K562 (cell line): ENCODE measurements around the gene PRSS22. TPM values are rescaled to one million over a fixed set of nuclear protein-coding genes. Genes with fewer than 3 reads are reported as not detected.

ENCODE experiments used
- BMI1 ChIP-seq: fragments of 150-350 bp; IDR thresholded peaks from 2 replicates; pipeline ENCODE4 v1.6.1; 2014; ENCODE audit warnings: low read length
- FUS ChIP-seq: fragments of 200-400 bp; formaldehyde crosslinking; optimal IDR thresholded peaks from 2 replicates; pipeline ENCODE3; 2017; ENCODE audit warnings: low read depth, low read length
- HDAC6 ChIP-seq: IDR thresholded peaks from 2 replicates; pipeline ENCODE4 v1.6.1; 2012; ENCODE audit warnings: low read depth, mild to moderate bottlenecking, control low read depth, inconsistent platforms, low read length, moderate library complexity
- NCOA1 ChIP-seq: fragments of 450-650 bp; IDR thresholded peaks from 2 replicates; pipeline ENCODE4 v1.6.1; 2016; ENCODE audit warnings: low read depth
- NCOR1 ChIP-seq: fragments of 450-650 bp; IDR thresholded peaks from 2 replicates; pipeline ENCODE4 v1.6.1; 2016; ENCODE audit warnings: mild to moderate bottlenecking, moderate library complexity
- NR2C2 ChIP-seq, 2 experiments: fragments of 200-800 bp in 1 of 2; sonication (Bioruptor generic) in 1 of 2; sonication (generic) in 1 of 2; formaldehyde crosslinking in 1 of 2; IDR thresholded peaks; 2 replicates each; pipeline versions ENCODE4 v1.6.1 to v1.8.0; 2016 to 2022; ENCODE audit warnings: mild to moderate bottlenecking in 1 of 2, missing compliant biosample characterization in 1 of 2, missing genetic modification characterization in 1 of 2, missing genetic modification reagents in 1 of 2
- POLR2AphosphoS5 ChIP-seq: IDR thresholded peaks from 2 replicates; pipeline ENCODE4 v1.6.1; 2011; ENCODE audit warnings: mild to moderate bottlenecking, low read depth, low read length, moderate library complexity; ENCODE audit not compliant: control insufficient read depth, insufficient read depth
- RB1 ChIP-seq: fragments of 450-650 bp; IDR thresholded peaks from 2 replicates; pipeline ENCODE4 v1.6.1; 2017; ENCODE audit warnings: low read depth, mild to moderate bottlenecking
- SRSF9 ChIP-seq: fragments of 200-400 bp; formaldehyde crosslinking; IDR thresholded peaks from 2 replicates; pipeline ENCODE4 v1.6.1; 2017; ENCODE audit warnings: low read depth, low read length, borderline replicate concordance
- STAT5A ChIP-seq: IDR thresholded peaks from 2 replicates; pipeline ENCODE4 v1.6.1; 2012; ENCODE audit warnings: low read length, inconsistent platforms, borderline replicate concordance
- TAF9B ChIP-seq: fragments of 450-650 bp; IDR thresholded peaks from 2 replicates; pipeline ENCODE4 v1.6.1; 2018; ENCODE audit warnings: mild to moderate bottlenecking; ENCODE audit not compliant: partially characterized antibody
- ZBTB8A ChIP-seq: fragments of 450-650 bp; IDR thresholded peaks from 2 replicates; pipeline ENCODE4 v1.6.1; 2018; ENCODE audit warnings: mild to moderate bottlenecking, moderate library complexity; ENCODE audit not compliant: partially characterized antibody
- ZNF217 ChIP-seq: sonication (generic); formaldehyde crosslinking; IDR thresholded peaks from 2 replicates; pipeline ENCODE4 v1.8.0; 2022; ENCODE audit warnings: mild to moderate bottlenecking, missing genetic modification reagents
- ZNF263 ChIP-seq: sonication (generic); formaldehyde crosslinking; IDR thresholded peaks from 2 replicates; pipeline ENCODE4 v1.8.0; 2022; ENCODE audit warnings: mild to moderate bottlenecking, missing genetic modification reagents, borderline replicate concordance
- polyA plus RNA-seq, 8 experiments: library from polyadenylated mRNA; depleted of rRNA in 4 of 8; stranded (reverse) in 5 of 8; unstranded in 3 of 8; fragments of >200 nt; fragmentation: Nextera tagmentation in 2 of 8; fragmentation: Illumina TruSeq in 1 of 8; extraction: Ambion mirVana in 2 of 8; extraction: Trizol in 1 of 8; gene quantifications; 2 replicates each; pipeline versions ENCODE4 v1.2.1 to v1.2.3, GENCODE V29; 2011 to 2014; ENCODE audit warnings: inconsistent platforms in 1 of 8, missing spikeins in 1 of 8
- total RNA-seq, 7 experiments: library from RNA; depleted of rRNA in 6 of 7; stranded (reverse); fragments of >200 nt in 6 of 7; fragmentation: Illumina TruSeq in 2 of 7; extraction: Trizol in 2 of 7; gene quantifications; 2 replicates each; pipeline versions ENCODE4 v1.2.1 to v1.2.3, GENCODE V29; 2011 to 2021; ENCODE audit warnings: low replicate concordance in 1 of 7
- TF ChIP-seq, protein P1 (sequence below): fragments of 250-450 bp; sonication (Bioruptor Pico); IDR thresholded peaks from 2 replicates; pipeline ENCODE4 v1.4.0; 2020; ENCODE audit warnings: mild to moderate bottlenecking
- TF ChIP-seq, protein P2 (sequence below), 2 experiments: IDR thresholded peaks in 1 of 2; conservative IDR thresholded peaks in 1 of 2; 2 replicates each; pipeline ENCODE4 v1.6.1; 2016; ENCODE audit warnings: low read depth in 2 of 2, mild to moderate bottlenecking in 1 of 2, missing compliant biosample characterization in 1 of 2, missing genetic modification characterization in 1 of 2, moderate library complexity in 1 of 2
- TF ChIP-seq, protein P3 (sequence below): fragments of 250-450 bp; sonication (Bioruptor Pico); IDR thresholded peaks from 2 replicates; pipeline ENCODE4 v1.5.0; 2021
- TF ChIP-seq, protein P4 (sequence below): sonication (generic); formaldehyde crosslinking; IDR thresholded peaks from 2 replicates; pipeline ENCODE4 v1.8.0; 2022; ENCODE audit warnings: mild to moderate bottlenecking, missing genetic modification reagents

PRSS22 gene
- total and polyA plus RNA-seq, 9 of the 15 experiments (the other 6 are each of a cell fraction or from before 2014, with no cell fraction given) = 0.13 to 0.42 TPM; not detected in 7

DNA sequence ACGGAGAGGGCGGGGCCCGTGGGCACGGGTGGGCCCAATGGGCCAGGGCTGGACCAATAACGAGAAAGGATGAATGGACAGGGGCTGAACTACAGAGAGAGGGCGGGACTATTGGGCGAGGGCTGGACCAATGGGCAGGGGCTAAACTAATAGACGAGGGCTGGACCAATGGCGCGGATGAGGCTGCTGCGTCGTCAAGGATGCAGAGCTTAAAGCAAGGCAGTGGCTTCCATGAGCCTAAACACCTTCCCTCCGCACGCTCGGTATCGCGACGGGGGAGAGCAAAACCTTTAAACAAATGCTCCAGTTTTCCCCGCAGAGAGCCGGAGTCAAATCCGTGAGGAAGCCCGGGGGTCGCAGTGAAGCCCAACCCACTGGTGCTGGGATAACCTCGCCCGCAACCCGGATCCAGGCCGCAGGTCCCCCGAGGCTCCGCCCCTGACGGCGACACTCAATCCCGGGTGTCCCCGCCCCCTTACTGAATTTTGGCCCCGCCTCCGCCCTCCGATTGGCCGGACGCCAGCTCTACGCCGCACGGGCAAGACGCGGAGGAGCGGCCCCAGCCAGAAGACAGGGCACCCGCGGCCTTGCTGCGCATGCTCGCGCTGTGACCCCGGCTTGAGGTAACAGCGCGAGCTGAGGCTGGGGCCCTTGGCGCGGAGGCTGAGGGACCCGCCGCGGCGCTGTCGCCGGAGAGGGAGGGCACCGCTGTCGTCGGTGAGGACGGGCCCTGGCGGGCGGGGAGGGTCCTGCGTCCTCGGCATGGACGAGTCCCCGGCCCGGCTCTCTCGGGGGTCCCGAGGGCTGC is 24.9 kb upstream of the PRSS22 start, which contains the start of gene FLYWCH2 (continued):
- TF ChIP-seq, protein P1, sequence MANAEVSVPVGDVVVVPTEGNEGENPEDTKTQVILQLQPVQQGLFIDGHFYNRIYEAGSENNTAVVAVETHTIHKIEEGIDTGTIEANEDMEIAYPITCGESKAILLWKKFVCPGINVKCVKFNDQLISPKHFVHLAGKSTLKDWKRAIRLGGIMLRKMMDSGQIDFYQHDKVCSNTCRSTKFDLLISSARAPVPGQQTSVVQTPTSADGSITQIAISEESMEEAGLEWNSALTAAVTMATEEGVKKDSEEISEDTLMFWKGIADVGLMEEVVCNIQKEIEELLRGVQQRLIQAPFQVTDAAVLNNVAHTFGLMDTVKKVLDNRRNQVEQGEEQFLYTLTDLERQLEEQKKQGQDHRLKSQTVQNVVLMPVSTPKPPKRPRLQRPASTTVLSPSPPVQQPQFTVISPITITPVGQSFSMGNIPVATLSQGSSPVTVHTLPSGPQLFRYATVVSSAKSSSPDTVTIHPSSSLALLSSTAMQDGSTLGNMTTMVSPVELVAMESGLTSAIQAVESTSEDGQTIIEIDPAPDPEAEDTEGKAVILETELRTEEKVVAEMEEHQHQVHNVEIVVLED (CRISPR knock-in tag) = peak; percentile 48
- TF ChIP-seq ZNF263 (peak; percentile 66; the same call in 1 of the 2 replicates), RB1 (peak; percentile 76; the same call in 1 of the 2 replicates), SRSF9 (no peak), NR2C2 (CRISPR knock-in tag; IDR thresholded peaks at IDR 0.05) (peak; percentile 71; the same call in 1 of the 2 replicates), NR2C2 (tag; IDR thresholded peaks at IDR 0.05) (peak; percentile 91), FUS (peak; percentile 29), NCOA1 (no peak), TAF9B (no peak), STAT5A (no peak), BMI1 (no peak), ZNF217 (CRISPR knock-in tag) (no peak), HDAC6 (no peak), ZBTB8A (no peak), NCOR1 (peak; percentile 59; the same call in 1 of the 2 replicates), POLR2AphosphoS5 (peak; percentile 58)
- TF ChIP-seq, protein P2, sequence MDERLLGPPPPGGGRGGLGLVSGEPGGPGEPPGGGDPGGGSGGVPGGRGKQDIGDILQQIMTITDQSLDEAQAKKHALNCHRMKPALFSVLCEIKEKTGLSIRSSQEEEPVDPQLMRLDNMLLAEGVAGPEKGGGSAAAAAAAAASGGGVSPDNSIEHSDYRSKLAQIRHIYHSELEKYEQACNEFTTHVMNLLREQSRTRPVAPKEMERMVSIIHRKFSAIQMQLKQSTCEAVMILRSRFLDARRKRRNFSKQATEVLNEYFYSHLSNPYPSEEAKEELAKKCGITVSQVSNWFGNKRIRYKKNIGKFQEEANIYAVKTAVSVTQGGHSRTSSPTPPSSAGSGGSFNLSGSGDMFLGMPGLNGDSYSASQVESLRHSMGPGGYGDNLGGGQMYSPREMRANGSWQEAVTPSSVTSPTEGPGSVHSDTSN (CRISPR knock-in tag; IDR thresholded peaks at IDR 0.05; ENCODE audit: low read depth) = no peak
- TF ChIP-seq, protein P2 (tag; conservative IDR thresholded peaks at IDR 0.05; ENCODE audit: low read depth) = peak; percentile 83
- TF ChIP-seq, protein P3, sequence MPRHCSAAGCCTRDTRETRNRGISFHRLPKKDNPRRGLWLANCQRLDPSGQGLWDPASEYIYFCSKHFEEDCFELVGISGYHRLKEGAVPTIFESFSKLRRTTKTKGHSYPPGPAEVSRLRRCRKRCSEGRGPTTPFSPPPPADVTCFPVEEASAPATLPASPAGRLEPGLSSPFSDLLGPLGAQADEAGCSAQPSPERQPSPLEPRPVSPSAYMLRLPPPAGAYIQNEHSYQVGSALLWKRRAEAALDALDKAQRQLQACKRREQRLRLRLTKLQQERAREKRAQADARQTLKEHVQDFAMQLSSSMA (CRISPR knock-in tag) = no peak
- TF ChIP-seq, protein P4, sequence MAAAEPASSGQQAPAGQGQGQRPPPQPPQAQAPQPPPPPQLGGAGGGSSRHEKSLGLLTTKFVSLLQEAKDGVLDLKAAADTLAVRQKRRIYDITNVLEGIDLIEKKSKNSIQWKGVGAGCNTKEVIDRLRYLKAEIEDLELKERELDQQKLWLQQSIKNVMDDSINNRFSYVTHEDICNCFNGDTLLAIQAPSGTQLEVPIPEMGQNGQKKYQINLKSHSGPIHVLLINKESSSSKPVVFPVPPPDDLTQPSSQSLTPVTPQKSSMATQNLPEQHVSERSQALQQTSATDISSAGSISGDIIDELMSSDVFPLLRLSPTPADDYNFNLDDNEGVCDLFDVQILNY (CRISPR knock-in tag) = 0 out of 2 replicates have a peak, but pooled peaks have one; percentile 44
